Osteoblast (primary cell): ENCODE results near the gene CNOT10. TPM values are rescaled to one million over a fixed set of nuclear protein-coding genes. Genes with fewer than 3 reads are reported as not detected.
A peak's percentile ranks its signal among the peaks of the same experiment; 100 is the strongest.

Experiments used
- DNase-seq: peaks from one replicate; pipeline ENCODE4 v3.0.0; 2011; ENCODE audit warnings: low spot score, mixed read lengths; ENCODE audit not compliant: insufficient read length; ENCODE audit errors: missing footprints
- H2AFZ ChIP-seq: 2 replicates; pipeline ENCODE4 v1.6.0; 2011; ENCODE audit warnings: mild to moderate bottlenecking, low read length
- H3K27ac ChIP-seq: 2 replicates; pipeline ENCODE4 v1.5.1; 2011; ENCODE audit warnings: mild to moderate bottlenecking, low read depth, low read length, moderate library complexity
- H3K27me3 ChIP-seq: 2 replicates; pipeline ENCODE4 v1.6.0; 2012; ENCODE audit warnings: mild to moderate bottlenecking, control low read depth, inconsistent platforms, low read length, moderate library complexity; ENCODE audit not compliant: insufficient read depth
- H3K36me3 ChIP-seq: 2 replicates; pipeline ENCODE4 v1.5.1; 2011; ENCODE audit warnings: mild to moderate bottlenecking, low read length, control low read depth, moderate library complexity; ENCODE audit not compliant: insufficient read depth
- H3K4me1 ChIP-seq: 2 replicates; pipeline ENCODE4 v1.5.1; 2011; ENCODE audit warnings: mild to moderate bottlenecking, low read length, control low read depth, moderate library complexity; ENCODE audit not compliant: insufficient read depth
- H3K4me2 ChIP-seq: 2 replicates; pipeline ENCODE4 v1.6.0; 2011; ENCODE audit warnings: mild to moderate bottlenecking, low read length; ENCODE audit not compliant: insufficient read depth
- H3K4me3 ChIP-seq: fragments of 200-600 bp; sonication (generic); 3 replicates; pipeline ENCODE4 v1.5.1; 2012; ENCODE audit warnings: mild to moderate bottlenecking, low read length, inconsistent platforms; ENCODE audit not compliant: insufficient read depth
- H3K79me2 ChIP-seq: 2 replicates; pipeline ENCODE4 v1.6.0; 2012; ENCODE audit warnings: mild to moderate bottlenecking, low read length, control low read depth, inconsistent platforms; ENCODE audit not compliant: insufficient read depth
- H3K9me3 ChIP-seq: 2 replicates; pipeline ENCODE4 v1.5.1; 2011; ENCODE audit warnings: low read depth, low read length, control low read depth
- H4K20me1 ChIP-seq: 2 replicates; pipeline ENCODE4 v1.6.0; 2012; ENCODE audit warnings: mild to moderate bottlenecking, low read length, control low read depth; ENCODE audit not compliant: insufficient read depth
- total RNA-seq: library from RNA; depleted of rRNA; stranded (reverse); fragments of >200 nt; gene quantifications from 2 replicates; pipeline ENCODE4 v1.2.3, GENCODE V29; 2012
- TF ChIP-seq, protein P1 (sequence below): IDR thresholded peaks from 2 replicates; pipeline ENCODE4 v1.5.1; 2011; ENCODE audit warnings: mild to moderate bottlenecking, low read depth, low read length, moderate library complexity; ENCODE audit errors: extremely low read depth

The CNOT10 gene
- total RNA-seq, 1 donor = 36.9 TPM

DNA sequence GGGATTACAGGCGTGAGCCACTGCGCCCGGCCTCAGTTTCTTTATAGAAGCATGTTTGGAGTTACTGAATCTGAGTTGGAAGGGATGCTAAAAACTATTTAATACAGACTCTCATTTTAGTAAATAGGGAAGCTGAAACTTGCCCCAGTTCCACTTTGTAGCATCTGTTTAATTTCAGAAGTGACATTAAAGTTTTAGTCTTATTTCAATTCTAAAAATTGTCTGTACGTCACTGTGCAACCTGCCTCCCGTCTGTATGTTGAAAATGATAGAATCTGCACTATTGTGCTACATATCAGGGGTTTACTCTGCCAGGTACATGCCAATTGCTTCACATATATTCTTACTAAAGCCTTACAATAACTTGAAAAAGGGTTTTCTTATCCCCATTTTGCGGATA, 15.3 kb downstream of the CNOT10 start:
- Histone ChIP-seq H4K20me1 (peaks cover 2% of the 10 kb centered on the region), H3K27me3 (no peaks in the 10 kb centered on the region), H3K4me1 (no peaks in the 10 kb centered on the region), H3K4me2 (no peak overlapping the region), H3K4me3 (no peak overlapping the region), H3K27ac (no peak overlapping the region), H3K79me2 (peaks cover 26% of the 10 kb centered on the region), H2AFZ (no peak overlapping the region), H3K9me3 (no peaks in the 10 kb centered on the region), H3K36me3 (no peaks in the 10 kb centered on the region)
- DNase-seq = no peak
- TF ChIP-seq, protein P1, sequence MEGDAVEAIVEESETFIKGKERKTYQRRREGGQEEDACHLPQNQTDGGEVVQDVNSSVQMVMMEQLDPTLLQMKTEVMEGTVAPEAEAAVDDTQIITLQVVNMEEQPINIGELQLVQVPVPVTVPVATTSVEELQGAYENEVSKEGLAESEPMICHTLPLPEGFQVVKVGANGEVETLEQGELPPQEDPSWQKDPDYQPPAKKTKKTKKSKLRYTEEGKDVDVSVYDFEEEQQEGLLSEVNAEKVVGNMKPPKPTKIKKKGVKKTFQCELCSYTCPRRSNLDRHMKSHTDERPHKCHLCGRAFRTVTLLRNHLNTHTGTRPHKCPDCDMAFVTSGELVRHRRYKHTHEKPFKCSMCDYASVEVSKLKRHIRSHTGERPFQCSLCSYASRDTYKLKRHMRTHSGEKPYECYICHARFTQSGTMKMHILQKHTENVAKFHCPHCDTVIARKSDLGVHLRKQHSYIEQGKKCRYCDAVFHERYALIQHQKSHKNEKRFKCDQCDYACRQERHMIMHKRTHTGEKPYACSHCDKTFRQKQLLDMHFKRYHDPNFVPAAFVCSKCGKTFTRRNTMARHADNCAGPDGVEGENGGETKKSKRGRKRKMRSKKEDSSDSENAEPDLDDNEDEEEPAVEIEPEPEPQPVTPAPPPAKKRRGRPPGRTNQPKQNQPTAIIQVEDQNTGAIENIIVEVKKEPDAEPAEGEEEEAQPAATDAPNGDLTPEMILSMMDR = no peak

DNA sequence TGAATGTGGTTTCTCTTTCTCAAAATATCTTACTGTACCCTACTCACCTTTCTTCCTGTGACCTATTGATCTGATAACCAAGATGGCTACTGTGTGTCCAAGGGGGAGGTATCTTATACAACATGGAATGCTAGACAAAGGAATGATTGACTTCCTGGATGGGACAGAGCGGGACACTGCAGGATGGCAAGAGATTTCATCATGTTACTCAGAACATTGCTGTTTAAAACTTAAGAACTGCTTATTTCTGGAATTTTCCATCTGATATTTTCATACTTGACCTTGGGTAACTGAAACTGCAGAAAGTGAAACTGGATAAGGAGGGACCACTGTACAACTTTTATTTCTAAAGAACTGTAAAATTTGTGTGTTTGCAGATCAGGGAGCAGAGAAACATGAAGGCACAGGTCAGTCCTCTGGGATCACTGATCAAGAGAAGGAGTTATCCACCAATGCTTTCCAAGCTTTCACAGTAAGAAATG, 18.5 kb downstream of the CNOT10 start:
- Histone ChIP-seq H2AFZ (no peak overlapping the region), H4K20me1 (peaks cover 2% of the 10 kb centered on the region), H3K36me3 (no peaks in the 10 kb centered on the region), H3K4me2 (no peak overlapping the region), H3K4me3 (no peak overlapping the region), H3K79me2 (peaks cover 14% of the 10 kb centered on the region), H3K27ac (no peak overlapping the region), H3K9me3 (no peaks in the 10 kb centered on the region), H3K4me1 (no peaks in the 10 kb centered on the region), H3K27me3 (no peaks in the 10 kb centered on the region)
- DNase-seq = no peak
- TF ChIP-seq, protein P1 = no peak

DNA sequence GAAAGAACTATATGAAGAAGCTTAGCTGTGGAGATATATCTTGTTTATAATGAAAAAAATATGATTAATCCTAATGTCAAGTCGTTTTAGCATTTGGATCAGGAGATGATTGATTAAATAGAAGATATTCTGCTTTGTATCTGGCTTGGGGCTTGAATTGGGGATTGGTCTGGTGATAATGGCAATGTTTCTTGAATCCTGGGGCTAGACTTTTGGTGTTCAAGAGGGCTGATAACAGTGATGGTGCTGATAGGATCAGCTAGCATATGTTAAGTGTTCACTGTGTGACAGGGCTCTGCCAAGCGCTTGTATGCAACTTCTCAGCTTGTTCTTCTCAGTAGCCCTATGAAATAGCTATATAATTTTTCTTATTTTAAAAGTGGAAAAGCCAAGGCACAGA, 20.2 kb downstream of the CNOT10 start:
- Histone ChIP-seq H2AFZ (no peak overlapping the region), H3K79me2 (peaks cover 5% of the 10 kb centered on the region), H4K20me1 (no peaks in the 10 kb centered on the region), H3K4me1 (no peaks in the 10 kb centered on the region), H3K36me3 (peaks cover 4% of the 10 kb centered on the region), H3K27ac (no peak overlapping the region), H3K27me3 (no peaks in the 10 kb centered on the region), H3K9me3 (no peaks in the 10 kb centered on the region), H3K4me2 (no peak overlapping the region), H3K4me3 (no peak overlapping the region)
- DNase-seq = peak; percentile 38
- TF ChIP-seq, protein P1 = no peak

DNA sequence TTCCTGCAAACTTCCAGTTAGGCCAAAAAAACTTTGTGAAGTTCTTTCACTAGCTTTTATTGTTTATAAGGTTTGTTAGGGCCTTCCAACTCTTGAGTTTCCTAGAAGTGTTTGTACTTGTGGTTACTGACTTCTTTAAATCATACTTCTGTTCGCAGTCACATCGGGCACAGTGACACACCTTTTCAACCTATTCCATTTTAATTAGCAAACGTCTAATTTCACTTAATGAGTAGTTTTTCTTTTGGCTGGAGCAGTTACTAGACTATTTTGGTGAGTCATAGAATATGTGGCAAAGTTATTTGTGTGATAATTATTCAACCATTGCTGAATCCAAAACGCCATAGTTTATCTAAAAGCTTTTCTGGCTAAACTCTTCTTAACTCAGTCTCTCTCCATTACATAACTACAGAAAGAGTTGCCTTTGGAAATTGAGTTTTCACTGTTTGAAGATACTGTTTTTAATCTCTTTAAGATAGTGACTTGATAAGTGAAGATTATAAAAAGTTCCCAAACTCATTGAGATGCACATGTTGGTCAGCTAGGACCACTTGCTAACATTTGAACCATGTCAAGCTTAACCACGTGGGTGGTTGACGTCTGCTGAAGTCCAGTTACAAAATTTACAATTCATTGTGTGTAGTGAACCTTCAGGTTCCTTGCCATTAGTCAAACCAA, 21.5 kb downstream of the CNOT10 start:
- peaks cover 3% of the 10 kb centered on the region for H3K79me2 ChIP-seq
- no peak overlapping the region for H2AFZ ChIP-seq
- no peaks in the 10 kb centered on the region for H4K20me1 ChIP-seq
- H3K4me2 ChIP-seq = no peak overlapping the region
- no peaks in the 10 kb centered on the region for H3K4me1 ChIP-seq
- no peak overlapping the region for H3K4me3 ChIP-seq
- TF ChIP-seq, protein P1 = no peak
- H3K27me3 ChIP-seq = no peaks in the 10 kb centered on the region
- no peak overlapping the region for H3K27ac ChIP-seq
- no peaks in the 10 kb centered on the region for H3K9me3 ChIP-seq
- no peak for DNase-seq
- H3K36me3 ChIP-seq = peaks cover 4% of the 10 kb centered on the region
